Hypothalamus (tissue), 51 donors: ENCODE data around the gene CABLES2.

Experiments used
- DNase-seq, 51 donors: peaks; one replicate each; lab custom pipeline; 2025; lab: John Stamatoyannopoulos, UW

CABLES2 gene

DNA sequence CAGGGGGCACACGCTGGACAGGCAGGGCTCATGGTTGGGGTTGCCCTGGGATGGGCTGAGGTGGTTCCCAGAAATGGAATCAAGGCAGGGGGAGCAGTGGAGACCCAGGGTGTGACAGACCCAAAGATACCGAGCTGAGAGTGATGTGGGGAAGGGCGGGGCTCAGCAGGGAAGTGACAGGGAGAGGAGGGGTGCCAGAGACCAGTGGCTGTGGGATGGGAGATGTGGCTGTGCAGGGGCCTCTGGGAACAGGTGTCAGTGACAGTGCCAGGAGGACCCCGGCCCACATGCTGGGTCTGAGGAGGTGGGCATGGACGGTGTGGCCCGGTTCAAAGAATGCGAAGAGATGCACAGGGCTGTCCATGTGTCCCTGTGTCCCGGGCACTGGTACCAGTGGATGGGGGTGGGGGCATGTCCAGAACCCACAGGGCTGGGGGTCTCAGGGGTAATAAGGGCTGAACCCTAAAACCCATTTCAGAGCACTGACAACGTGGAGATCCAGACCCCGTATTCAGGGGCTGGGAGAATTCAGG, 1.0 kb downstream of the CABLES2 start:
- DNase-seq: no peak

DNA sequence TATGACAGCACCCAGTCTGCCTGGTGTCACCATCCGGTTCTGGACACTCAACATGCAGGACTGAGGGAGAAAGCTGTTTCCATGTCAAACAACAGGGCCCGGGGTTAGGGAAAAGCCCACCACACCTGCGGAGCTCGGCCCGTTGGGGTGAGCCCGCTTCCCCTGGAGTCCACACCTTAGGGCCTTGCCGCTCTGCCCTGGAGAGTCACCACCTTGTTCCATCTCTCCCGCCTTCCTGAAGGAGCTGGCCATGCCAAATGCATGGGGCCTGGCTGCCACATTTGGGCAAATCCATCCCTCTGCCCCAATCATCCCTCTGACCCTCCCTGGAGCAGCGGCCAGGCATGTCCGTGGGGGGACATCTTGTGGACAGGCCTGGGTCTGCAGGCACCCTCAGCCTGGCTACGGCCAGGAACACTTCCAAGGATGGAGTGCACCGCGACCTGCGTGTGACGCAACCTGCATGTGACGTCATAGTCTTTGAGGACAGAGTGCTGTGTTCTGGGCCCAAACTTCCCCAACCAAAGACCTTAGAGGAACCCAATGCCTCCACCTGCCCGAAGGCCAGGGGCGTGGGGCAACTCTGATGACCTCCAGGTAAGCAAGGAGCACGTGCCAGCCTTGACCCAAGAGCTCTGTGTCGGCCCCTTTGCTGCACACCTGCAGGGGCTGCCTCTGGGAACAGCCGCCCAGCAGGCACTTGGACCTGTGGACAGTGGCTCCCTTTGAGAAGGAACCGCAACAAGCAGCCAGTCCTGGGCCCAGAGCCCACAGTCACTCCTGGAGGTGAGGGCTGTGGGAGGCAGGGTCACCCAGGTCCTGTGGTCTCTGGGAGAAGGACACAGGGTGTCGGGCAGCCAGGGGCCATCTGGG, 1.7 kb downstream of the CABLES2 start:
- DNase-seq: peak in 29 of 51 donors; percentile 6 to 64 (median 25)

DNA sequence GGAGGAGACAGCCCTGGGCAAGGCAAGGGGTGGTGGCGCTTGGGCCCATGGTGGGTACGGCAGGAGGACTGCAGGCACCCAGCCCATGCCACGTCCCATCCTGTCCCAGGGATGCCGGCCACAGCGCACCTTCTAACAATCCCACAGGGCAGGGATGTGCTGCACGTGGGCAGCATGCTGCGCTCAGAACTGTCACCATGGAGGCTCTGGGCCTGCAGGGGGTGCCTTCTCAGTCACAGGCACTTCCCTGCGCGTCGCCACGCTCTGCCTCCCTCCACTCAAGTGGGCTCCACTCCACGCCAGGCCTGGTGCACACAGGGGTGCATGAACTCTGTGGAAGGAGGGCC, 2.4 kb downstream of the CABLES2 start:
- DNase-seq: no peak

DNA sequence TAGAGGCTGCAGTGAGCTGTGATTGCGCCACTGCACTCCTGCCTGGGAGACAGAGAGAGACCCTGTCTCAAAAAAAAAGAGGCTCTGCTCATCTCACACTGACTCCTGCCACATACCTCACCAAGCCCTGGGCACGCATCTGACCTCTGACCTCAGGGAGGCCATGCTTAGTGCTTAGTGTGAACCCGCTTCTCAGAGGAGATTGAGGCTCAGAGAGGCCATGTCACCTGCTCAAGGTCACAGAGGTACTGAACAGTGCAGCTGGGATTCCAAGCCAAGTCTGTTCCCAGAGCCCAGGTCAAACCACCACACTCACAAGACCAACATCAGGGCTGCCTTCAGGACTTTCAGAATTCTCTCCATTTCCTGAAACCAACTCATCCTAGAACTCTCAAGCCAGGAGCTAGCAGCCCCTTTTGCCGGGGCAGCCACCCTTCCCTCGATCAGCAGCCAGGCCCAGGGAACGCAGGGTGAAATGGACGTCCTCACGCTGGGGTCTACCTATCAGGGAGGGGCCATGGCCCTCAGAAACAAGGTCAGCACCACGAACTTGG, 2.9 kb downstream of the CABLES2 start:
- no peak for DNase-seq

DNA sequence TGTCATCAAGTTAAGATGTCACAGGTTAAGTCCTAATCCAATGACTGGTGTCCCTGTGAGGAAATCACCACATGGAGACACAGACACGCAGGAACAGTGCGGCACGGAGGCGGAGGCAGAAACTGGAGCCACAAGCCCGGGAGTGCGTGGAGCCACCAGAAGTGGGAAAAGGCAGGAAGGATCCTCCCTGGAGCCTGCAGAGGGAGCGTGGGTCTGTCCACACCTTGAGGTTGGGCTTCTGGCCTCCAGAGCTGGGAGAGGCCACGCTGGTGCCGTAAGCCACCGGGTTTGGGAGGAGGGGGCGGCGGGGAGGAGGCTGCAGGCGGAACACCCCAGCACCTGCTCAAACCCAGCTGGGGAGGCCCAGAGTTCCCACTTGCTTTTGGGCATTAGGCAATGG, 3.8 kb downstream of the CABLES2 start:
- no peak for DNase-seq

DNA sequence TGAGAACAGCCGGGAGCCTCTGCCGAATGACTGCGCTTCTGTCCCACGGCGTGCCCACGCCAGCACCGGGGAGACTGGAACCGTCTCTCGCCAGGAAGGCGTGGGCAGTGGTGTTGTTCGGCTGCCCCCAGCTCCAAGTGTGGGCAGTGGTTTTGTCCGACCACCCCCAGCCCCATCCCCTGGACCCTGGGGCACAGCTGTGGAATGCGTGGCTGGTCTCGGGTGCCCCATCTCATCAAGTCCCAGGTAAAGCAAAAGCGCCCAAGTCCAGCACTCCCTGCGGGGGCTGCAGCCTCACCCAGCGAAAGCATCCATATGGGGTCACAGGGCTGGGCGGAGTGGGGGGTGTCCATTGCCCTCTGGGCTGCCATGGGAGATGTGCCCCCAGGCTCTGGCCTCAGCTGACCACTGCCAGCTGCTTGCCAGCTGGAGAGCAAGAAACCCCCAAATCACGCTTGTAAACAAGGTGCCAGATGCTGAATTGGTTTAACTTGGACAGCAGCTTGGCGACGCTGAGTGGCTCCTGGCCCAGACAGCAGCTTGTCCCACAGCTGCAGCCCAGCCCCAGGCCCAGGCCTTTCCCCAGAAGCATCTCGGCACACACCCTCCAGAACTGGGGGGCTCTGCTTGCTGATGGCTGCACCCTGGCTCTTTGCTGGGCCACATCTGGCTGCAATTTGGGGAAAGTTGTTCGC, 4.5 kb downstream of the CABLES2 start:
- no peak for DNase-seq

DNA sequence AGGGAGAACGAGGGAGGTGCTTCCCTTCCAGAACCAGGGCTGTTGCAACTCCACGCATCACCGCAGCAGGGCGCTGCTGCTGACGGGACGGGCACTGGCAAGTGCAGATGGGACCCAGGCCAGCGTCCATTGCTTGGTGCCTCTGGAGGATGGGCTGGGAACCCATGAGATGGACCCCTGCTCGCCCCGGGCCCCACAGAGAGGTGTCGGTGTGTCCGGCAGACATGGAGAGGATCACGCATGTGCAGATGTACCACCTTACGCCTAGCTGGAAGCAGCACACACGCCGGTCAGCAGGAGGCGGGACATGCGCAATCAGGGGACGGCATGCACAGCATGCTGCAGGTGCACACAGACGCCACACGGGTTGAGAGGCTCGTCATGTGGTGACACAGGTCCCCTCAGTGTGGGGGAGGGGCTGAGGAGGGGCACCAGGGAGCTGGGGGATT, 5.7 kb downstream of the CABLES2 start:
- DNase-seq: no peak

DNA sequence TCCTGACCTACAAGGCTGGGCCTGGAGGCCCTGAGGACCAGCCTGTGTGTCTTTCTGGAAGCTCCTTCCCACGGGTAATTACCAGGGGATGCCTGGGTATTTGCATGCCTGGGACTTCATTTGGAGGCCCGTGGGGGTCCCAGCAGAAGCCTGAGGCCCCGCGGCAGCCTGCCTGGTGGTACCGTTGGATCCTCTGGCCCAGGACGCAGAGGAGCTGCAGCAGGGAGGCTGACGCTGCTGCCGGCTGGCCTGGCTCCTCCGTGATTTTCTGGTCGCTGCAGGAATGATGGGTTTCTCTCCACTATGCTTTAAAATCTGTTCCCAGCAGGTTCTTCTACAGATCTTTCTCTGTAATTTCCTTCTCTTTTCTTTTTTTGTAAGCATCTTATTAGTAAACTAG, 6.5 kb downstream of the CABLES2 start:
- DNase-seq: no peak

DNA sequence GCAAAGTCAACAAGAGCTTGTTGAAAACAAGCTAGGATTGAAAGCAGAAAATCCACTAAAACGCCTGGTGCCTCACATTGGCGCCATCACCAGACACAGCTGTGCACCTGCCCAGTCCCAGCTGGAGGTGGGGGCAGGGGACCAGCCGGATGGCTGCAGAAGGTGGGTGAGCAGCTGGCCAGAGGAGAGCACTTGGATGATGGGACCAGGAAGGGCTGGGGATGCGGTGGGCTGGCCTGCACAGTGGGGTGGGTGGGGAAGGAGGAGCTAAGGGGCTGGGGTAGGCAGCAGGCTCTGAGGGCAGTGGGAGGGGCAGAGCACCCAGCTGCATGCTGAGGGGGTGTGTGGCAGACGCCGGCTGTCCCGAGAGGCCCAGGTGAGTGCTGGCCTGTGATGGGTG, 7.1 kb downstream of the CABLES2 start:
- peak in 1 of 51 donors; percentile 26 for DNase-seq

DNA sequence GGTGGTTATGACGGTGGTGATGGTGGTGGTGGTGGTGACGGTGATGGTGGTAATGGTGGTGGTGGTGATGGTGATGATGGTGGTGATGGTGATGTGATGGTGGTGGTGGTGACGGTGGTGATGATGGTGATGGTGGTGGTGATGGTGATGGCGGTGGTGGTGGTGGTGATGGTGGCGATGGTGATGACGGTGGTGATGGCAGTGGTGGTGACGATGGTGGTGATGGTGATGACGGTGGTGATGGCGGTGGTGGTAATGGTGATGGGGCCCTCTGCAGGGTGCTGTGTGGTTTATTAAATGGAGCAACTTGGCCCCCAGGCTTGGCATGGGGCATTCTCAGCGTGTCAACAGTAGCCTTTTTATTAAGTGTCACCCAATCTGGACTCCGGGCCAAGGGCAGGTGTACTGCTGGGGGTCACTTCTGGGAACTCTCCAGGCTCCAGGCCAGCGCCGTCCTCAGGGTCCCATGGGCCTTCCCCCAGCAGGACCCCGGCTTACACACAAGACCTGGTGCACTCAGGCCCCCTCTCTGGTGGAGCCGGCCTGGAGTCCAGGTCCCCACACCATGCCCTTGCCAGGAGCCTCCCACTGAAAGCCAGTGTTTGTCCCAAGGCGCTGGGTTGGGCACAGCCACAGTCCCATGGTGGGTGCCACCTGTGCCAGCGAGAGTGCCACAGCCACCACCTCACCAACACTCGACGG, 8.8 kb downstream of the CABLES2 start:
- no peak for DNase-seq

DNA sequence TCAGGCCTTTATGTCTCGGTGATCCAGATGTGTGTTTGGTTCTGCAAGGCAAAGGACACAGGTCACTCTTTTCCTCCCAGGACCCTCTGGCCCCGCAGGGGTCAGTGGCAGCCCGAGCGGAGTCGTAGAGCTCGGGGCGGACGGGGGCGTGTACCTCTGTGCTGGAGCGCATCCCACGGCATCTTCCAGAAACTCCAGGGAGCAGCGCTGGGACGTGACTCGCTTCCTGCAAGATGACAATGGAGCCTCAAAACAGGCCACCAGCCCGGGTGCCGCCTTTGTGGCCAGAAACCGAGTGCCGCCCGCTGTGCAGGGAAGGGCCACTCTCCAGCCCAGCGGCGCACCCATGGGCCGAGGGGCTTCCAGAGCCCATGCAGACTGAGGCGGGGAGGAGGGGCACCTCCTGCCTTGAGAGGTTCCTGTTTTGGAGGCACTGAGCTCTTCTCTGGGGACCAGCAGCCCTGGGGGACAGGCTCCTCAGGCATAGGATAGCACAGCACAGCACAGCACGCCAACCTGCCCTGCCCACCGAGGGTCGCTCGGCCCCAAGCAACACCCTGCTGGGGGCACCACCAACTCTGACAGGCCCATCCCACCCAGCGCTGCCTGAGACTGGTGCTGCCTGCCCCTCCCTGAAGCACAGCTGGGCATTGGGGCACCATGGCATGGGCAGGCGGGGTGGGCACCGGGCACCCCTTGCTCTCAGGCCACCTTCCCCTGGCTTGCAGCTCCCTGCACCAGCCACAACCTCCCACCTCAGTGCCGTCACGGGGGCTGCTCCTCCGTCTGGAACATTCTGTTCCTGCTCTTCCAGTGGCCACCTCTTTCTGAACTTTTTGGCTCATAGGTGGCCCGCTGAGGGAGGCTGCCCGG, 10.5 kb downstream of the CABLES2 start:
- no peak for DNase-seq

DNA sequence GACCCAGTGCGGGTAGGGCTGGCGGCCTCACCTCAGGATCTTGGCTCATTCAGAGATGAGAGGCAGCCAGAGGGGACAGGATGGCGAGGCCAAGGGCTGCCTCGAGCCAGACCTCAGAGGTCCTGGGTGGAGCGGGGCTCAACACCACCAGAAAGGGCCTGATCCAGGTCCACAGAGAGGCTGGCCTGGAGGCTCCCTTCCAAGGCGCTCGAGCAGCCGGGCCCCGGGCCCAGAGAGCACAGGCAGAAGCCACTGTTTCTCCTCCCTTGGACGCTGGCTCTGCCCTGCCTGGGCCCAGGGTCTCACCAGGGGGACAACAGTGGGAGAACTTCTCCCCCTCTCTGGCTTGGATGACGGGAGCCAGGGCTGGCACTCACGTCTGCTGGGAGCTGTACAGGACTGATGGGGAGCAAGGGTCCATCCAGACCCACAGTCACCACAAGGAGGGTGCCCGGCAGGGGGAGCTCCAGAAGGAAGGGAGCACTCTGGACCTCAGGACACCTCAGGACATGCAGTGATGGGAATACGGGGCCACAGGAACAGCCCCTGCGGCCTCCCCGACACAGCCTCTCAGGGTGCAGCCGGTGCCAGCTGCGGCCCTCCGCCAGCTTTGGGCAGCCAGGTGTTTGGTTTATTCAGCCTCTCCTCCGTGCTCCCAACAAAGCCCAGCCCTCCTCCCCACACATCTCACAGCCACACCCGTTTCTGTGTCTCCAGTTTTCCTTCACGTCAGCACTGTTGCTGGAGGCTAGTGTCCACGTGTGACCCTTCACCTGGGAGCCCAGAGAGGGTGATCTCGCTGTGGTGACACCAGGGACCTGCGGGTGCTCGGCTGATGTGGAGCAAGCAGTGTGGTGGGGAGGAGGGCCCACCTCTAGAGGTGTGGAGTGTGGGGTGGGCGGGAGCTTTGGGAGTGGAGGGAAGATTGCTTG, 11.5 kb downstream of the CABLES2 start:
- DNase-seq: no peak

DNA sequence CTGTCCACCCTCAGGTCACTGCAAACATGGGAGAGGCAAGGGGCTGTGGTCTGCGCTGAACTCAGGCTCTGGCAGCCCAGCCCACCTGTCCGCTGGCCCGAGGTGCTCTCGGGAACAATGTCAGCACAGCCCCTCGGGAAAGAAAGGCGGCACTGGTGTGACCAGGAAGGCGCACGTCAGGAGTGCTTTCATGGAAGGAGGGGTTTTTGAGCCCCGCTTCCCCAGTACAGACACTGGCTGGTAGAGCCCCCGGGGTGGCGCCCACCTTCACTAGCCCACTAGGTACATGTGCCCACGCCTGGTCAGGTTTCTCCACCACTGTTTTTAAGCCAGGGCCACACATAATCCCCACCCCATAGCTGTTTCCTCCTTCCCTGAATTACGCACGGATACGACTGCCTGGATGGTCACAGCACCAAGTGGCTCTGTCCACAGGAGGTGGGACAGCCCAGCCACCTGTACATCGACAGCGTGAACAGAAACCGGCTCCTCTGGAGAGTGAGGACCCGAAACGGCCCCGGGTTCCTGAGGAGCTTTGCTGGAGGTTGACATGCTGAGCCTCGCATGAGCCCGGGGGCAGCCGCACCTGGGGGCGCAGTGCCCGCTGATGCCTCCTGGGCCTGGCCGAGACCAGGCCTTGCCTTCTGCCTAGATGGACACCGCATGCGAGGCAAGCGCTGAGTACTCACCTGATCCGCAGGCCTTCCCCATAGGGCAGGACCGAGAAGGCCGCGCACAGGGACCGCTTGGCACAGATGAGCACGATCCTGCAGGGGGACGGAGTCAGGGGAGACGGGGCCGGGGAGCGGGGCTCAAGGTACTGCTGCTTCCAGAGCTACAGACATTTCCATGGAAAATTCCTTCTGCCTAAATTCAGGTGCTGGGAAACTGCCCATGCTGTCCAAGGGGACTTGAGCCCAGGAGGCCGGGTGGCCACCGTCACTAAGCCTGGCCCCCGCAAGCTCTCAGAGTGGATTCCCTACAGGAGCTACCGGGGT, 12.5 kb downstream of the CABLES2 start:
- DNase-seq: no peak

DNA sequence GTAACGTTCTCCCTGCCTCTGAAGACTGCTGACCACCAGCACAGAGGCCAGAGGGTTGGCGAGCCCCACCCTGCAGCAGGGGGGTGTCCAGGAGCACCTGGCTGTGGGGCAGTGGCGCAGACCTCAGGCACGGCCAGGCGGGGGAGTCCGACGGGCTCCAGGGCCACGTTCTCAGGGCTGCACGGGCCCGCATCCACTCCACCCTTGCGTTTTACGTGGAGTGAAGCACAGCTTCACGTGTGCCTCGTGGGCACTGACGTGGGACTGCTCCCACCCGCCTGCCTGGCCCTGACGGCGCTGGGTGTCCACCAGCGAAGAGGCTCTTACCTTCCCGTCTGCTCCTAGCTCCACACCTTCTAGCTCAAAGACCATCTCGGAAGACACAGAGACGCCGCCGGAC, 13.3 kb downstream of the CABLES2 start:
- no peak for DNase-seq

DNA sequence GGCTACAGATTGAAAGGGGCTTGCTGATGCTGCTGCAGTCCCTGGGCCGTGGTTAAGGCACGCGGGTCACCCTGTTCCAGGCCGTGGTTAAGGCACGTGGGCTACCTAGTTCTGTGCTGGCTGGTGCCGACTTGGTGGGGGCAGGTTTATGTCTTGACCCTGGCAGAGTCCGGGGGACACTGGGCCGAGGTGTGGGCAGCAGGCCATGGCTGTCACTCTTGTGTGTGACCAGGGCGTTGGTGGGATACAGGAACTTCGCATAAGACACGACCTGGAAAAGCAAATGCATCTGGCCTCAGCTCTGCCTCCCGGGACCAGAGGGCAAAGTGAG, 13.8 kb downstream of the CABLES2 start:
- no peak for DNase-seq

DNA sequence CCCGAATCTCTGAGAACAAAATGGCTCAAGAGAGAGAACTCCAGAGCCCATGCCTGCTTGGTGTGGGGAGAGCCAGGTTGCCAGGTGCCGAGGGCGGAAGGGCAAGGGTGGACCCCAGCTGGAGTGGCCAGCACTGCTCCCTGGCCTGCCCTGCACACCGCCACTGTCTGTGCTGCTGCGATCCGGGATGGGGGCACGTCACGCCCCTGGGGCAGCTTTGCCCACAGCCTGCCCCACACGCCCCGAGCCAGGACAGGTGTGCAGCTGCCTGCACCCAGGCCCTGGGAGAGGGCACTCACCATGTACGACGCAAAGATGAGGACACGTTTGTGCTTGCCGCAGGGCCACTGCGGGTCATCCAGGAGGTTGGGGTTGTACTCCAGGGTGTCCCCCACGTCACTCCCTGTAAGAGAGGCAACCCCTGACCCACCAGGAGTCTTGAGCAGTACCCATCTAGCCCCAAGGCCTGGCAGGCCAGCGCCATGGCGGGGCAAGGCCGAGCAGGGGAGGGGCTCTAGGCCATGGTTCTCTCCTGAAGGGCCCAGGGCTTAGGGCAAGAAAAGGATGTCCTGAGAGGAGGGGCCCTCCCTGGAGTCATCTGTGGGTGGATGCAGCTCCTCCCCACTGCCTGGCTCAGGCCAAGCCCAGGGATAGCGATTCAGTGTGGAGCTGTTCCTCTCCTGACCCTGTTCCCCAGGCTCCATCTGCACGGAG, 14.3 kb downstream of the CABLES2 start:
- DNase-seq: no peak

DNA sequence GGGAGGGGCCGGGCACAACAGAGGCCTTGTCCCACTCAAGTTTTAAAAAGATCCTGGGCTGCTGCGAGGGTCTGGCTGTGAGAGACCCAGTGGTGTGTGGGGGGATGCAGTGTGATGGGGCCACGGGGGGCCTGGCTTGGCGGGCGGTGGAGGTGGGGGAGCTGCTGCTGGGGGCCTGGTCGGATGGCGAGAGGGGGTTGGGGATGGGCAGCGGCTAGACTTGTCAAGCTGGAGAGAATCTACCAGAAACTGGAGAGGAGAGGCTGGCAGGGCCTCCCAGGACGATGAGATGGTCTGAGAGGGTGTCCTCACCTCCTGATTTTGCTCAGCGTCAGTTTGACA, 15.0 kb downstream of the CABLES2 start:
- no peak for DNase-seq
